HK-2 (cell line): ENCODE data around the gene GPR162.
A peak's percentile ranks its signal among the peaks of the same experiment; 100 is the strongest.

Source experiments
- DNase-seq: peaks from one replicate; pipeline ENCODE4 v3.0.0-alpha.2; 2018; ENCODE audit not compliant: unreplicated experiment

The GPR162 gene, protein sequence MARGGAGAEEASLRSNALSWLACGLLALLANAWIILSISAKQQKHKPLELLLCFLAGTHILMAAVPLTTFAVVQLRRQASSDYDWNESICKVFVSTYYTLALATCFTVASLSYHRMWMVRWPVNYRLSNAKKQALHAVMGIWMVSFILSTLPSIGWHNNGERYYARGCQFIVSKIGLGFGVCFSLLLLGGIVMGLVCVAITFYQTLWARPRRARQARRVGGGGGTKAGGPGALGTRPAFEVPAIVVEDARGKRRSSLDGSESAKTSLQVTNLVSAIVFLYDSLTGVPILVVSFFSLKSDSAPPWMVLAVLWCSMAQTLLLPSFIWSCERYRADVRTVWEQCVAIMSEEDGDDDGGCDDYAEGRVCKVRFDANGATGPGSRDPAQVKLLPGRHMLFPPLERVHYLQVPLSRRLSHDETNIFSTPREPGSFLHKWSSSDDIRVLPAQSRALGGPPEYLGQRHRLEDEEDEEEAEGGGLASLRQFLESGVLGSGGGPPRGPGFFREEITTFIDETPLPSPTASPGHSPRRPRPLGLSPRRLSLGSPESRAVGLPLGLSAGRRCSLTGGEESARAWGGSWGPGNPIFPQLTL

DNA sequence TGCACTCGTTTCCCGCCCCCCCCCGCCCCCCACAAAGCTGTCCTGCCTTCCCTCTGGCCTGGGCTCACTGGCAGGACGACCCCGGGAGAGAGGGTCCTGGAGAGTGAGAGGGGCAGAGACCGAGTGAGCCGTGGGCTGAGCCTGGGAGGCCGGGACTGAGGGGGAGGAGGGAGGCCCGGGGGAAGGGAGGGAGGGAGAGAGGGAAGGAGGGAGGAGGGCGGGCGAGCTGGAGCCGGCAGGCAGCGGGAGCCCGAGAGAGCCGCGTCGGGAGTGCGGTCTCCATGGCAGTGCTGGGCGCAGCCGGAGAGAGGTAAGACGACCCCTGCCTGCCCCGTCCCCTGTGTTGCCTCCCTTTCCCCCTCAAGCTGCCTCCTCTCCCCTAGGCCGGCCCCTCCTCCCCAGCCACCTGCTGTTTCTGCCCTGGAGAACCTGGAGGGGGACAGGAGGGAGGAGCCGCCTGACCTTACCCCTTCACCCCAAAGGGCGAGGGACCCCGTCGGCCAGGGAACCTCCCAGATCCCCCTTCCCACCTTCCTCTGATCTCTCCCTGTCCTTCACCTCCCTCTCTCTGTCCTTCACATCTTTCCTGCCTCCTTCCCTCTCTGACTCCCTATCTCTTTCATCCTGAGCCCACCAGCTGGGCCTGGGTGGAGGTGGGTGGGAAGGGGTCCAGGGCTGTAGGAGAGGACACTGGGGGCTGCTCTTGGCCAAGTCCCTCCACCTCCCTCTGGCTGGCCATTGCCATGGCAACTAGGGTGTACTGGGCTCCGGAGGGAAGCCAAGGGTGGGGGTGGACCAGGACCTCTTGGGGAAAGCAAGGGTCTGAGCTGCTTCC, at the start of gene GPR162:
GPR162 (plus strand) TSS at position 231 of the 835 bp plus-strand sequence. CDS start 2,078 bp downstream, outside the sequence.
- DNase-seq = peak; percentile 63

DNA sequence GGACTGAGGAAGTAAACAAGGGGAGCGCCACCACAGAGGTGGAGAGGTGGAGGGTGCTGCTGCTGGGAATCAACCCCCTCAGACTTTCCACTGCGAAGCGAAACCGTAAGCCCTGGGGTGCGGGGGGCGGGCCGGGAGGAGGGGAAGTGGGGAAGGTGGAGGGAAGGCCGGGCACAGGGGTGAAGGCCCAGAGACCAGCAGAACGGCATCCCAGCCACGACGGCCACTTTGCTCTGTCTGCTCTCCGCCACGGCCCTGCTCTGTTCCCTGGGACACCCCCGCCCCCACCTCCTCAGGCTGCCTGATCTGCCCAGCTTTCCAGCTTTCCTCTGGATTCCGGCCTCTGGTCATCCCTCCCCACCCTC, 49.3 kb upstream of the GPR162 start, which contains the start of gene LAG3:
LAG3 (plus strand) TSS at position 190 of the 365 bp plus-strand sequence. CDS start 333 bp downstream, outside the sequence.
- no peak for DNase-seq

DNA sequence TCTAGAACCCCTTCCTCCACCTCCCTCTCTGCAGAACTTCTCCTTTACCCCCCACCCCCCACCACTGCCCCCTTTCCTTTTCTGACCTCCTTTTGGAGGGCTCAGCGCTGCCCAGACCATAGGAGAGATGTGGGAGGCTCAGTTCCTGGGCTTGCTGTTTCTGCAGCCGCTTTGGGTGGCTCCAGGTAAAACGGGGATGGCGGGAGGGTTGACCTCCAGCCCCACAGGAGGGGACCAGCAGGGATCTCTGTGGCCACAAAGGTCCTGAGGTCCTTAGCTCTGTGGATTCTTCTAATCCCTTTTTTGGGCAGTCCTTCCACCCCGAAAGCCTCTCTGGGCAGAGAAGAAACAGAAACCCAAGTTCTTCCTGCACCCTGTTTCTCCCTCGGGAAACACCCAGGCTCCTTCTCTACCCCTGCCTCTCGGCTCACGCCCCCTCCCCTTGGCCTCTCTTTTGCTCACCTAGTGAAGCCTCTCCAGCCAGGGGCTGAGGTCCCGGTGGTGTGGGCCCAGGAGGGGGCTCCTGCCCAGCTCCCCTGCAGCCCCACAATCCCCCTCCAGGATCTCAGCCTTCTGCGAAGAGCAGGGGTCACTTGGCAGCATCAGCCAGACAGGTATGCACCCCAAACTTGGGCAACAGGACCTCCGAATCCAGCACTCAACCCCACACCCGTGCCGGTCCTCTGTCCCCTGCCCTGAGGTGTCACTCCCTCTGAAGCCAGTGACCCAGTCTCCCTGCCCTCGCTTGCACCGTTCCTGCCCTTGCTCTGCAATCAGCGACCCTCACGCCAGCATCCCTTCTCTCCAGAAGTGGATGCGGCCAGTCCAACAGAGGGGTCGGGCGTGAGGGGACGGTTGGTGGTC, 48.7 kb upstream of the GPR162 start:
- no peak for DNase-seq

DNA sequence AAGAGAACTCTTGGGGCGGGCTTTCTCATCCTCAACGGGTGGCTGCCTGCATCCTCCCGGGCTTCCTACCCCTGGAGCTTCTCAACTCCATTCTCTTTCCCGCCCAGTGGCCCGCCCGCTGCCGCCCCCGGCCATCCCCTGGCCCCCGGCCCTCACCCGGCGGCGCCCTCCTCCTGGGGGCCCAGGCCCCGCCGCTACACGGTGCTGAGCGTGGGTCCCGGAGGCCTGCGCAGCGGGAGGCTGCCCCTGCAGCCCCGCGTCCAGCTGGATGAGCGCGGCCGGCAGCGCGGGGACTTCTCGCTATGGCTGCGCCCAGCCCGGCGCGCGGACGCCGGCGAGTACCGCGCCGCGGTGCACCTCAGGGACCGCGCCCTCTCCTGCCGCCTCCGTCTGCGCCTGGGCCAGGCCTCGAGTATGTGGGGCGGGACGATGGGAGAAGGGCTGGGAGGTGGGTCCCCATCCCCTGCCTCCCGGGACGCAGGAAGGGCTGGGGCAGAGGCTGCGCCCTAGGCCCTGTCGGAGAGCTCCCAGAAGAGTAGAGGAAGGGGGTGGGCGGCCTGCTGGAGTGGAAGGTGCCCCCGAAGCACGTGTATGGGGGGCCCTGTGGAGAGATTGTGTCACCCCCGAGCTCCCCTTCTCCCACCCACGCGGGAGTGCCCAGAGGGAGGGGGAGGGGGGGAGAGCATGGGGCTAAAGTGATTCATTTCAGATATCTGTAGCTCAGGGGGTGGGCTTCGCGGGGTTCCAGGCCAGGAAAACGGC, 47.9 kb upstream of the GPR162 start:
- no peak for DNase-seq

DNA sequence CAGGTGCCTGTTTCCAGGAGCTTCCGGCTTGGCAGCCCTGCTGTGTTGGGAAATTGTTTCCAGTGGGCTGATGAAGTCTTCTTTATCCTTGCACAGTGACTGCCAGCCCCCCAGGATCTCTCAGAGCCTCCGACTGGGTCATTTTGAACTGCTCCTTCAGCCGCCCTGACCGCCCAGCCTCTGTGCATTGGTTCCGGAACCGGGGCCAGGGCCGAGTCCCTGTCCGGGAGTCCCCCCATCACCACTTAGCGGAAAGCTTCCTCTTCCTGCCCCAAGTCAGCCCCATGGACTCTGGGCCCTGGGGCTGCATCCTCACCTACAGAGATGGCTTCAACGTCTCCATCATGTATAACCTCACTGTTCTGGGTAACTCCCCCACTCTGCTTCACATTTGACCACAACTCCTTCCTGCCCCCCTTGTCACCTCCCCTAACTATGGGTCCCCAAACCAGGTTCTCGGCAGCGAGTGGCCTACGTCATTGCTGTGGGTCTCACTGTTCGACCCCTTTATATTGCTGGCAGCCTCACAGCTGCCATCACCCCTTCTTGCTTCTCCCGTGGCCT, 47.0 kb upstream of the GPR162 start:
- no peak for DNase-seq

DNA sequence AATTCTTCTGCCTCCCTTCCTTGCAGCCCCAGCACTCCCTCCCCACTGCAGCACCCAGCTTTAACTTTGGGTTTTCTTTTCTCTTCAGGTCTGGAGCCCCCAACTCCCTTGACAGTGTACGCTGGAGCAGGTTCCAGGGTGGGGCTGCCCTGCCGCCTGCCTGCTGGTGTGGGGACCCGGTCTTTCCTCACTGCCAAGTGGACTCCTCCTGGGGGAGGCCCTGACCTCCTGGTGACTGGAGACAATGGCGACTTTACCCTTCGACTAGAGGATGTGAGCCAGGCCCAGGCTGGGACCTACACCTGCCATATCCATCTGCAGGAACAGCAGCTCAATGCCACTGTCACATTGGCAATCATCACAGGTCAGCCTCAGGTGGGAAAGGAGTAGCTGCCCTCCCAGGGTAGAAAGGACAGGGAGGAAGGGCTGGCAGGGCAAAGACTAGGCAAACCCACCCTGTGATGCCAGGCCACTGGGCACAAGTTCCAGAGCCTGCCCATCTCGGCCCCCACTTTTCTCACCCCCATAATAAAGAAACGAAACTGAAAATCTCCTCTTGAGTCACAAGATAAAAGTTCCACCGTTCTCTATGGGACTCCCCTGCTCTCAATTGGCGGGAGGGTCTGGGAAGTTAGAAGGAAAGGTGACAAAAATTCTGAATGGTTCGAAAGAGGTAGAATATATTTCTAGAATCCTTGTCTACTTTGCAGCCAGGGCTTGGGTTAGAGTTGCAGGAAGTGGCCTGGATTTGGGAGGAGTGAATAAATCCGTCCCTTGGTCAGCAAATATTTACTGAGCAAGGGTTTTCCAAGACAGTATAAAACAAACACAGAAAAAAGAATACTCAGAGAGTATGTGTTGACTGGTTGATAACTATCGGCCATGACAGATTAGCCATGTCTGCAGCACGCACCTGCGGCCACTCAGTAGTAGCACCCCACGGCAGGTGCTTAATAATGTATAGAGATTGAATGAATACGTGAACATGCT, 46.1 kb upstream of the GPR162 start:
- no peak for DNase-seq

DNA sequence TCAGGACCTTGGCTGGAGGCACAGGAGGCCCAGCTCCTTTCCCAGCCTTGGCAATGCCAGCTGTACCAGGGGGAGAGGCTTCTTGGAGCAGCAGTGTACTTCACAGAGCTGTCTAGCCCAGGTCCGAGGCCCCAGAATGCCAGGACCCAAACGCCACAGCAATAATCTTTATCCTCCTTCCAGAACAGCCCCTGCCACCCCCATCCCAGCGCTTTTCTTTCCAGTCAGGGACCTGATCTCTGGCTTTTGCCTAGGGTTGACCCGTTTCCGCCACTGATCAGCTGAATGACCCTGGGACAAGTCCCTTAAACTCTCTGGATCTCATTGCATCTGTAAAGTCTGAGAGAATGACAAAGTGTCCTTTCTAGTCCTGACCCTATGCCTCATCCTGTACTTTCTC, 44.2 kb upstream of the GPR162 start:
- no peak for DNase-seq

DNA sequence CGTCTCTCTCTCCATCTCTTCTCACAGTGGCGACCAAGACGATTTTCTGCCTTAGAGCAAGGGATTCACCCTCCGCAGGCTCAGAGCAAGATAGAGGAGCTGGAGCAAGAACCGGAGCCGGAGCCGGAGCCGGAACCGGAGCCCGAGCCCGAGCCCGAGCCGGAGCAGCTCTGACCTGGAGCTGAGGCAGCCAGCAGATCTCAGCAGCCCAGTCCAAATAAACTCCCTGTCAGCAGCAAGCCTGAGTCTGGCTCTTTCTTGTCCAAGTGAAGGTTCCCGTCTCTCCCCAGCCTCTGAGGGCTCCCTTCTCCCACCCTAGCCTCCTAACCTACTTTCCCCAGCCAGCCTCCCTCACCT, 43.4 kb upstream of the GPR162 start:
- DNase-seq = no peak

DNA sequence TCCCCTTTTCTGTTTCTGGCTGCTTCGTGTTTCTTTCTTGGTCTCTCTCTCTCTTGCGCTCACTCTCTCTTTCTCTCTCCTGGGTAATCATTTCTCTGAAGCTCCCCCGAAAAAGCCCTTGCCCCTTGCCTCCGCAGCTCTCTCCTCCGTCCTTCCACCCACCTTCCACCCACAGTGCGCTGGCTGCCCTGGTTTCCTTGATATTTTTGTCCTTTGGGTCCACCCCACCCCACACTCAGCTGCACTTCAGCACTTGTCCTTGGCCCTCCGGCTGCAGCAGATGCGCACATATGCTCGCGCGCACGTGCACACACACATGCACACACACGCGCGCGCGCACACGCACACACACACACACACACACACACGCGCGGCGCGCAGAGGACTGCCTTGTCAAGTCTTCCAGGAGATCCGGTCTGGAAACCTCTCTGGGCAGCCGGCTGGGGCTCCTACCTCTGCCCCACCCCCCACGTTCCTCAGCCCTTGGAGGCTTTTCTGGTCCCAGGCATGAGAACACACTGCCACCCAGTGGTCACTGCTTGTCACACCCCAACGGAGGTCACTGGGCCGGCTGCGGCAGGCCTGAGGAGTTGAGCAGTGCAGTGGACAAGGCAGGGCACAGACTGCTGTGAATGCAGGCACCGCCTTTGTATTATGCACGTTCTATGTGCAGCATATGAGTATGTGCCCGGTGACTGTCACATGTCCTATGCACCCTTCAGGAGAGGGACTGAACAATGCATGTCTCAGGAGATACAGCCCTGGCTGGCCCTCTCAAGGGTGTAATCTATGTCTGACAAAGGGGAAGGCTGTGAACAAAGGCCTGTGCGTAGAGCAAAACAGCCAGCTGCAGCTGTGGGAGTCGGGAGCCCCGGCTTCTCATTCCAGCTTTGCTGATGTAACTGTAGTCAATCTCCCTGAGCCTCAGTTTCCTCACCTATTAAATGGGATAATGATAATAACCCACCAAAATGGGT, 42.8 kb upstream of the GPR162 start:
- peak; percentile 96 for DNase-seq

DNA sequence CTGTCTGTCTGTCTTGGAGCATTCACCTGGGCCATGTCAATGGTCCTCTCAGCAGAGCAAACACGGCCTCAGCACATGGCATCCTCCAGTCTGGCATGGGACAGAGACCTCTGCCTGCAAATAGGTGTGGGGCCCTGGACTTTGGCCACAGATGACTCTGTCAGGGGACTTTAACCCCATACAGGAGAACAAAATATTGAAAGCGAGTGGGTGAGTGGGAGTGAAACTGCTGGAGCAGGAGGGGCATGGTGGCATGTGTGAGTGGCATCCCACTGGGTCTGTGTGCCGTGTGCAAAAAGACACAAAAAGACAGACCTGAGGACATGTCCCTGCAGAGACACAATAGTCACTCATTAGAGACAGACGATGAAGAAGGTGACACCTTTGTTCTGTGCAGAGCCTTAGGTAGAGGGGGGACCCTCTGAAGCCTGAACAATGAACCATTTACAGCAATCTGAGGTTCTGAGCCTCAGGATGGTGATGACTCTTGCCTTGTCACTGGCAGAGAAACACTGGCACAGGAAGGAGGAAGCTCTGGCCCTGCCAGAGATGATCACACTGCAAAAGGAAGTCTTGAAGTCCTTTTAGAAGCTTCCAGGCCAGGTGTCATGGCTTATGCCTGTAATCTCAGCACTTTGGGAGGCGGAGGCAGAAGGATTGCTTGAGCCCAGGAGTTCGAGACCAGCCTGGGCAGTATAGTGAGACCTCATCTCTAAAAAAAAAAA, 41.8 kb upstream of the GPR162 start:
- DNase-seq = no peak

DNA sequence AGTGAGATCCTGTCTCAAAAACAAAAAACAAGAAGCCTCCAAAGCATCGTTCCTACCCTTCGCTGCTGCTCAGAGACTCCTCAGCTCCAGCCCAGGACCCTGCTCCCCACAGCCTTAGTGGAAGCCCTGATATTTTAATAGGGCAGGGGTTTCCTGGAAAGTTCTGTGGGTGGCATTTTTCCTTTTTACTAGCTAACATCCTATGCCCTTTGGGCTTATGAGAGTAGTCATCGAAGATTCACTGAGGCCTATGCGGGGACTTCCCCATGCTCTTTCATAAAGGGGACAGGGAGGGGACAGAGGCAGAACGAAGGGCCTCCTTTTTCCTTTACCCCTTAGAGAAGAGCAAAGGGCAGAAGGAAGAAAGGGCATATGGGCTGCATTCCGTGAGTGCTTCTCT, 41.0 kb upstream of the GPR162 start:
- no peak for DNase-seq

DNA sequence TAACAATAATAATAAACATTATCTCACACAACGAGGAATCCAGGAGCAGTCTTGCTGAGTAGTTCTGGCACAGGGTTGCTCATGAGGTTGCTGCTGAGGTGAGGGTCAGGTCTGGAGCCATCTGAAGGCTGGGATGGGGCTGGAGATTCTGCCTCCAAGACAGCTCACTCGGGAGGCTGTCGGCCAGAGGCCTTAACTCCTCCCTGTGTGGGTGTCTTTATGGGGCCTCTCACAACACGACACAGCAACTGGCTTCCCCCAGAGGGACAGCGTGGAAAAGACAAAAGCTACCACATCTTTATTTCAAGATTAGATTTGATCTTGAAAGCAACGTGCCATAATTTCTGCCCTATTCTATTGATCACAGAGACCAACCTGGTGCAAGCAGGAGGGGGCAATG, 39.5 kb upstream of the GPR162 start:
- DNase-seq = no peak

DNA sequence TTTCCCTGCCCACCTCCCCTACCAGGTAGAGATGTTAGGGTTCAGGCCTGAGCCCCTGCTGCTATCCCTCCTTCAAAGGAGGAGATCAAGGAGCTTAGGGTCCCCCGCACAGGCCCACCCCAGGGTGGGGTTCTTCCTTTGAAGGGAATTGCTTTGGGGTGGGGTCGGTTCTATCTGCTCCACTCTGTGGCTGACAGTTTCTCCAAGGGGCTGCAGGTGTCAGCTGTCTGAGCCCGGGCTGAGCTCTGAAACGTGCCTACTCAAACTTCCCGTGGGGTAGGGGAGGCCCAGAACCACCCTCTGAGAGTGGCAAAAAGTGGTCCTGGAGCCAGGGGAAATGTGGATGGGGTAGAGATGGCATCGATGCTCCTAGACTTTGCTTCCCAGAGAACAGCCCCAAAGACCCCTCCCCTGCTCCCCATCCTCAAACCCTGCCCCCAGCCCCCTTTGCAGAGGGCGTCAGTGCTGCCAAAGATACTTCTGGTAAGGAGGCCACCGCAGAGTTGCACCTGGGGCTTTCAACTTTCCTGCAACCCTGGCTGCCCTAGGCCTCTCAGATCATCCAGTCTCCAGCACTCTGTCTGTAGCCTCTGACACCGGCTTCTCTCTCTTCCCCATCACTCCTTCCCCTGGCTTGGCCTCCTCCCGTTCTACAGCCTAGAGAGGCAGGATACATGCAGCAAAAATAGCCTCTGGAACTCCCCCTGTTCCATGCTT, 38.6 kb upstream of the GPR162 start:
- no peak for DNase-seq

DNA sequence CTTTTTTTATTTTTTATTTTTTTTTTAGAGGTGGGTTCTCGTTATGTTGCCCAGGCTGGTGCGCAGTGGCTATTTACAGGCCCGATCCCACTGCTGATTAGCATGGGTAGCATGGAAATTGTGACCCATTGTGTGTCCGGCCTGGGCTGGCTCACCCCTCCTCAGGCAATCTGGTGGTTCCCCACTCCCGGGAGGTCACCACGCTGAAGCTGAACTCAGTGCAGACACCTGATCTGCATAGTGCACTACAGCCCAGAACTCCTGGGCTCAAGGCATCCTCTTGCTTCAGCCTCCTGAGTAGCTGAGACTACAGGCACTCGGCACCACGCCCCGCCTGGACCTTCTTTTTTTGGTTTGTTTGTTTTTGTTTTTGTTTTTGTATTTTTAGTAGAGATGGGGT, 37.8 kb upstream of the GPR162 start:
- DNase-seq = no peak

DNA sequence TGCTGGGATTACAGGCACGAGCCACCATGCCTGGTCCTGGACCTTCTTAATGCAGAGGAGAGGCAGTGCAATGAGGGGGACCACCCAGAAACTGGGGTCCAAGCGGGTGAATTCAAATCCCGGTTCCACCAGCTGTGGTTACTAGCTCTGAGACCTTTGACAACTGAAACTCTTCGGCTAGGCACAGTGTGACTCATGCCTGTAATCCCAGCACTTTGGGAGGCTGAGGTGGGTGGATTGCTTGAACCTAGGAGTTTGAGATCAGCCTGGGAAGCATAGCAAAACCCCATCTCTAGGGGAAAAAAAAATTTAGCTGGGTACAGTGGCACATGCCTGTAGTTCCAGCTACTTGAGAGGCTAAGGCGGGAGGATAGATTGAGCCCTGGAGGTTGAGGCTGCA, 37.3 kb upstream of the GPR162 start:
- DNase-seq = no peak

DNA sequence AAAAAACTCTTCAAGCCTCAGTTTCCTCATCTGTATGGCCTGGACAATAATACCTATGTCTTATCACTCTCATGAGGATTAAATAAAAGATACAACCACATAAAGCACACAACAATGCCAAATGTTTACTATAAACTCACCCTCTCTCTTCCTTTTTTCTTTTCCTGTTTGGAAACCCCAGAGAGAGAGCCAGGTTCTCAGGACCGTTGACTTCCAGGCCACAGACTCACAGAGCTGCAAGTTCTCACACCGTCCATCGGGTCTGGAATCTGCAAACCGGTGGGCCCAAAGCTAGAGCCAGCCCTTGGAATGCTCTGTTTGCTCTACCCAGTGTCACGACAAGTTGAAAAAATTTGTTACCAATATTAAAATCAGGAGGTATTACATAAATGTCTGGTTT, 36.9 kb upstream of the GPR162 start:
- DNase-seq = no peak
